ENCODE results near the gene PLD1.
"Not testable (repeated sequence)": the region's sequence is repeated elsewhere in the genome, so short reads cannot be mapped to it uniquely, and the experiment has no call there.

The PLD1 gene

DNA sequence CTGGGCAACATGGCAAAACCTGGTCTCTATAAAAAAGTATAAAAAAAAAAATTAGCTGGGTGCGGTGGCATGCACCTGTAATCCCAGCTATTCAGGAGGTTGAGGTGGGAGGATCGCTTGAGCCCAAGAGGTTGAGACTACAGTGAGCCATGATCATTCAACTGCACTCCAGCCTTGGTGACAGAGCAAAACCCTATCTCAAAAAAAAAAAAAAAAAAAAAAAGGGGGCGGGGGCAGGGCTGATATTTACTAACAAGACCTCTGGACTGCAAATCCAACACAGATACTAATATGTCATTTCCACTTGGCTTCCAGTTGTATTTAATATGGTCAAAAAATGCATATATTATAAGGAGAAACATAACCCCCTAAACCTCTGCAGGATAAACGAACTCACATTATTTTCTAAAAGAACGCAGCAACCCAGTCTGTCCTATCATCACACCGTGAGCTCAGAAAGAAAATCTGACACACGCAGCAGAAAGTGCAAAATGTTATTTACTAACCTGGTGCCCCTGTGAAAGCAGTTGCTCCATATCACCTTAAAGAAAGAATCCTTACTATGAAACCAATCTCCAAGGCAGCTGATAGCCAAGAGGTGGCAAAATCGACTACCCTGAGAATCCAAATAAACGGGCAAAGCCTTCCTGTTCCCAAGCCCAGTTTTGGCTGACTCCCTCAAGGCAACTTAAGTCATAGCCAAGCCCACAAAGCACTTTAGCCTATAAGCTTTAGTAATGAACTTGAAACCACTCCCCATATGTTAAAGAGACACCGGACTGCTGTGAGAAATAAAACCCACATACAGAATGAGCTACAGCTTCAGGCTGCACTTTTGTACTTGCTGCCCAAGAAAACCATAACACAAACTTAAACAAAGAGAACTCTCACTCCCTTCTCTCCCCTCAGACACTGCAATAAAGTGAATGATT is 39.3 kb downstream of the PLD1 start:
- DNase-seq: no peak

DNA sequence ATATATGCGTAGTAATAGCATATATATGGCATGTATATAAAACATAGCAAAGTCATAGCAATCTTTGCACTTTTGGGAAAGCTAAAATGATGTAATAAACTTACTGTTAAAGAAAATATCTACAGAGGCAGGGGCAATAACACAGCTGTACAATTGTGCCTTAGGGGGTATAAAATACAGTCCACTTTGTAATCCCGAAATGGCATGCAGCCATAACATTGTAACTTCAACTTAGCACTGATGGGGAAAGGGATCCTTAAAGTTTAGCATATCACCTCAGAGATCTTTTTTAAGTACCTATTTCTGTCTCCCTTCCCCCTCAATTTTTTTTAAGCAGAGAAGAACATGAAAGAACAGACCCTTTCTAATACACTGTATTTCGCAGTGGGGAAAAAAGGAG is 40.8 kb downstream of the PLD1 start:
- DNase-seq: no peak

DNA sequence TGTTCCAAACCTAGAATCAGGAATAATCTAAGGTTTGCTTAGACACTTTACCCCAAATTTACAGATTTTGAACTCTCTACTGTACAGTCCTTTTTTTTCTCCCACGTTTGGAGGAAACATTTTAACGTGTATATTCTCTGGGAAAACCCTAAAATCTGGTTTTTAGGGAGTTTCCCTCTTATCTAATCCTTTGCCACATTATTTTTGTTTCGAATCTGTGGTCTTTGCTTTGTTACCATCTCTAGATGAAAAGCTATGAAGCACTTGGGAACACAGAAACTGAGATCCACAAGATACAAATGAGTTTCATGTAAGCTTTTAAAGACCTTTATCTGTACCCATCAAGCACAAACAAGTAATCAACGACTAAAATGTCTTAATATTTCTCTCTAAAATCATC is 41.3 kb downstream of the PLD1 start:
- no peak for DNase-seq

DNA sequence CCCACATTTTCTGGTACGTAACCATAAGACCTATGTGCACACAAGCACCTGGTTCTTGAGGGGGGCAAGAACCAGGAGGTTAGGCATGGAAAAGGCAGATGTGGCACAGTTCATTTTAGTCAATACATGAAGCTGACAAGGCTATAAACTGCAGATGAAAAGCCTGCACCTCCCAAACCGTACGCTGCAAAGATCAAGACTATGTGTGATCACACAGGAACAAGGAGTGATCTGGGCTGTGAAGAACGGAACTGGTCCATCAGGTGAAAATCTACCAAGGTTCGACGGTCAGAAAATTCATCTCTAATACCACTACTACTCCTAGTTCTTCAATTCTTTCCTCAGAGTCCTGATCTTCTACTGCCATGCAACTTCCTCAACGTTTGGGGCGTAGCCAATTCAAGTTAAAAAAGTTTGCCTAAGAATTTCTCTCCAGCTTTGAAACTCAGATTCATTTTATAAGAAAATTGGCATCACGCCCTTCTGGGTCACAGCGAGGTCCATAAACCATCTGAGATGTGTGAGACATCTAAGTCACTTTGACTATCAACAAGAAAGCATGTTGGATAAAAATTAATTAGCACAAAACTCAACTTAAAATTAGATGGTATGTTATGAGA is 41.9 kb downstream of the PLD1 start:
- no peak for DNase-seq

DNA sequence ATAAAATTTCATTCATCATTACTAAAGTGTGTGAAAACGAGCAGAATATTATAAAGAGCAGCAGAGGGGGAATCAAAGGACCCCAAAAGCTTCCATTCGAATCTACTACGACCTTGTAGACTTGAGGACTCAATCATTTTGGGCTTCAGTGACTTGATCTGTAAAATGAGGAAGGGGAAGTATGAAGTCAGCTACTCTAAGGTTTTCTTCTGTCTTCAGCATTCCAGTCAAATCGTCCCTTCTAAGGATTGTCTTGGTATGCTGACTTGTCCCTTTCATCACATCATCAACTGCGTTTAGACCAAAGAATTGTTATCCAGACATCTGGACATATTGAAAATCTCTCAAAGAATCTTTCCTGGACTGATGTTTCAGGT is 44.8 kb downstream of the PLD1 start:
- DNase-seq: no peak

DNA sequence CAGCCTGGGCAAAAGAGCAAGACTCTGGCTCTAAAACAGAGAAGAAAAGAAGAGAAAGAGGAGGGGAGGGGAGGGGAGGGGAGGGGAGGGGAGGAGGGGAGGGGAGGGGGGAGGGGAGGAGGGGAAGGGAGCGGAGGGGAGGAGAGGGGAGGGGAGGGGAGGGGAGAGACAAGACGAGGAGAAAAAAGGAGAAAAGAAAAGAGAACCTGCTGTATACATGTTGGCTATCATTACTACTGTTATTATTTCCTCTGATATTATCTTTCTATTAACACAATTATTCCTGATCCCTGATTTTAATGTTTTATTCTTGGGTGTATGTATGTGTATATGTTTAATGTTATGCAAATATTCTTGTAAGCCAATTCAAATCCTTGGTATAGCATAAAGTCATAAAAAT is 46.9 kb downstream of the PLD1 start:
- DNase-seq: no peak

DNA sequence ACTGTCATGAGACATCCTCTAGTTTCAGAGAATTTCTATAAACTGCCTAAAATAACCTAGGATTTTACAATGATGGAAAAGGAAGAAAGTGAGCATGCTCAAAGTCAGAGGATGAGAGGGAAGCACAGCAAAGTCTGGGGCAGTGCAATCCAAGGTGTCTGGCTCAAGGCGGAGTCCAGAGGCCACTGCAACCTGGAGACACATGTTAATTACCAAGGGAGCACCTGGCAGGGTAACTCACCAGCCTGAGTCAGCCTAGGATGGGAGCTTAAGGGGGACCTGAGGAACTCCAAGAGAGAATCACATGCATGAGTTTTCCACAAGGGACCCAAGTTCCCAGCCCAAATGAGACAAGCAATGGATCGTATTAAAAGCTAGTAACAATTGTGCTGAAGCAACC is 49.8 kb downstream of the PLD1 start:
- DNase-seq: no peak

DNA sequence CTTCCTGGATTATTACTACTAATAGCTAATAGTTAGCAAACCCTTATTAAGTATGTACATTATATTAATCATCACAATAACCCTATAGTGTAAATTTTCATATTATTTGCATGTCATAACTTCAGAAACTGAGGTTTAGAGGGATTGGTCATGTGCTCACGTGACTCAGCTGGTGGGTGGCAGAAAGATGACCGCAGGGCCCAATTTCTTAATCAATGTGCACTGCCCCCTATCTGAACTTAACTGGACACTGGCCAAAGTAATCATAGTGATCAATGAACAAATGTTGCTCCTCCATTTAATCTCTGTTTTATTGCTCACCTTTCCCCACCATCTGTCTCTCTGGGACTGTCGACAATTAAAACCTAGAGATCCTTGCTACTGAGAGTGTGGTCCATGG is 52.2 kb downstream of the PLD1 start:
- no peak for DNase-seq

DNA sequence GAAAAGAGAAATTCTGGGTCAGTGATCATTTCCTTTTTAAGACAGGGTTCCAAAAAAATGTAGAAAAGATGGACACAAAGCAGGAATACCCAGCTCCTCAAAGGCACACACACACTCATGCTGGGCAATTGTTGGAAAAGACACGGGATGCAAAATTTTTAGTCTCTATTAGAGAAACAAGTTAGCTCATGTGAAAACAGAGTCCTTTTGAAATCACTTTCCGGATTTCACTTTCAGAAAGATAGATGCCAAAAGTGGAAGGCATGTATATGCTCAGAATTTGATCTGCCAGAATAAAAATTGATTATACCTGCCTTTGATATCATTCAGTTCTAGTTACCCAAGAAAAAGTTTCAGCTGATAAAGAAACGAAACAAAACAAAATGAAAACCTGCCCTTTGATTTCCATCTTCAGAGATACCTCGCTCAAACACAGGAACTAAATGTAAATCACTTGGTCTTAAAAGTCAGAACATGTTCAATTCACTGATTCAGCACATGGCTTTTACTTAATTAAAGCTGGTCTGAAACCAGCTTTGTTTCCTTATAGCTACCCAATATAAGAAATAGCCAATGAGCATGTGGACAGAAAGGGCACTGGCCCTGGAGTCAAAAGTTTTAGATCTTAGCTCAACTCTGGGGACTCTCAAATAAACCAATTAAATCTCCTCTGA is 52.8 kb downstream of the PLD1 start:
- DNase-seq: no peak

DNA sequence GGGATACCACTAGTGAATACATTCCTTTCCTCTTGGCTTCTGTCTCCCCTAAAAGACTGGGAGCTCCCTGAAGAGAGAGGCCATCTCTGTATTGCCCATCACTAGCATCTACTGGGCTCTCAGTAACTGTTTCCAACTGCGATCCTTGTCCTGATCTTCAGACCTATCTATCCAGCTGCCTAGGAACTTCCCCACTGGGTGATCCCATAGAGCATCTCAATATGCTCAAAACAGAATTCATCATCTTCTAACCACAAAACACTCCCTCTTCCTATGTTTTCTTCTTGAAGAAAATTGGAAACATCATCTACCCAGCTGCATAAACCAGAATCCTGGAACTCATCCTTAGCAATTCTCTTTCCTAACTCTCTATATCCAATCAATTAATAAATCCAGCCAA is 54.6 kb downstream of the PLD1 start:
- no peak for DNase-seq

DNA sequence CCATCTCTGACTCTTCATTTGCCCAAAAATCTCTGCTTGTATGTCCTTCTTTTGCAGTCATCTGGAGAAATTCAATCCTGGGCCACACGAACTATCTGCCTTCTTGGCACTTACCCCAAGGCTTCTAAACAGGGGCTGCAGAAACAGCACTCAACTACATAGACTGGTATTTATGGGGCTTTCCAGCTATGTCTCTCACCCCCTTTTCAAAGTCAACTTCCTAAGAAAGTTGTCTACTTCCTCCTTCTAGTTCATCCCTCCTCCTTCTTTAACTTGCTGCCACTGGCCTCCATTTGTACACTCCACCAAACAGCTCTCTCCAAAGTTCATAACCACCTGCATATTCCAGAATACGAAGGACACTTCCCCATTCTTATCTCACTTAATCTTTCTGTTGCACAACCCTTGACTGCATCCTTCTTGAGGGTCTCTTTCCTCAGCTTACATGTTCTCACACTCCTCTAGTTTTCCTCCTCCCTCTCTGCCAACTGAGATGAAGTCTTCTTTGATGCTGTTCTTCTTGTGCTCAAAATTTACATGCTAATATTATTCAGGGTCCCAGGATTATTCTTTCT is 55.2 kb downstream of the PLD1 start:
- no peak for DNase-seq

DNA sequence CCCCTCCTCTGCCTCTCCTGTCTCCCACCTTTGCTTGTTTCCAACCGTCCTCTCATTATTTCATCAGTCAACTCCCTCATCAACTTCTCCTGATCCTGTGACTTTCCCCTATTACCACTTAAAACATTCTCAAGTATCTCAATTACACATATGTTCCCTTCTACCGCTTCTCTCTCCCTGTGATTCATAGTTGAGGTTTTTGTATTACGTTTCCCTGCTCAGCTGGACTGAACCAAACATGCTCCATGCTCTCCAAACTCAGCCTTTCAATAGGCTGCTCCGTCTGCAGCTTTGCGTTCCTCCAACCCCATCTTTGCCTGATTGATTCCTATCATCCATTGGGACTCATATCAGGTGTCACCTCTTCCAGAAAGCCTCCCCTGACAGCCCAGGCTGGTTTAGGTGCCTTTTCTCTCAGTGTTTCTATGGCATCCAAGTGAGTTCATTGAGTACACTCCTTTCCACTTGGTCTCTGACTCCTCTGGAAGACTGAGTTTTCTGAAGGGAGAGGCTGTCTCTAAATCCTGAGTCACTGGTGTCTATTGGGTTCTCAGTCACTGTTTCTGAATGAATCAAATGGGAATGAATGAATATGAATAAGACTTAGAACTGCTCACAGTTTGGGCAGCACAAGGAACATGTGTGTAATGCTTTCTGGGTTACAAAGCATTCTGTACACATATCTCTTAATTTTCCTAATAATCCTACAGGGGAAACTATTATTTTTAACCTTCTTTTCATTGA is 56.4 kb downstream of the PLD1 start:
- DNase-seq: no peak

DNA sequence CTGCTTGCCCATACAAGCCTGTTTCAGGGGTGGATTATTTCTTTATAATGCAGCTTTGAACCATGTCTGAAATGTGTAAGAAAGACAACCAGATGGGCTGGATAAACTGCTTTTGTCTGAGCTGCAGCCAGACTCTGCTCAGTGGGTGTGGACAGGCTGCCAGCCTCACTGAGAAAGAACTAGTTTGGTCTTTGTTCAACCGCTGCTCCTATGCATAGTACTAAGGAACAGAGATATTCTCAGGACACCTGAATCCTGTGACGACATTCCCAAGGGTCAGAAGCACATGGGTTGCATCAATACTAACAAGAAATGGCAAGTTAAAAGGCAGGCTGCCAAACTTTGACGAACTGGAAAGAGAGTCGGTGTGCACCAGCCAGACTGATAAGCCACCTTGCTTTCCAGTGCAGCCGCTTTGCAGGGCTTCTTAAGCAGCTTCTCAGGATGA is 57.2 kb downstream of the PLD1 start:
- DNase-seq: no peak

DNA sequence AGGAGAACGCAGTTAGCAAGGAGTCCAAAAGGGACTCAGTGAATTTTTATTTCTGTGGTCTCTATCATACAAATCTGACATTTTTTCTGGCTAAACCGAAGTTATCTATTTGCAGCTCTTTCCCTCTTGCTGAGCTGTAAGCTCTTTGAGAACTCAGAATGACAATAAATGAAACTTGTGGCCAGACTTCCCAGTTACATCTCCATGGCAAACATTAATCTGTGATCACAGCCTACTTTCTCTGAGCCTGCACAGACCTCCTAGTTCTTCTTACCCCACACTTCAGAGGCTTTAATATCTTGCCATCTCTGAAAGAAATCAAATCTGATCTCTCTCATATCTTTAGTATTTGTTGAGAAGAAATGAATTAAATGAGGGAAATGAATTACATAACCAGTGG is 58.0 kb downstream of the PLD1 start:
- DNase-seq: no peak

DNA sequence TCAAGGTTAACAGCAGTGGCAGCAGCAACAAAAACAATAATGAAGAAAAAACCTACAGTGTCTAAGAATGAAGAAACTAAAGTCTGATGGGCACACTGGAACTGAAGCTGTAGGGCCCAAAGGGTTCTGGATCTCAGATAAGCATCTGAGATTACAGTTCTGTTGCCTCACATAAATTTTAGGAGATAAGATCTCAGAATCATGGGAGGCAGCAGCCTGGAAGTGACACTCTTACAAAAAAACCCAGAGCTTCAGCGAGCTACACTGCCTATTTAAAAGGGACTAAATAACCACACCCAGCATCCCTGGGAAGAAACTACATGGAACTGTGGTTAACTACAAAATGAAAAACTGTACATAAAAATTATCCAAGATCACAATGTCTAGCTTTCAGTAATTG is 61.2 kb downstream of the PLD1 start:
- DNase-seq: no peak

DNA sequence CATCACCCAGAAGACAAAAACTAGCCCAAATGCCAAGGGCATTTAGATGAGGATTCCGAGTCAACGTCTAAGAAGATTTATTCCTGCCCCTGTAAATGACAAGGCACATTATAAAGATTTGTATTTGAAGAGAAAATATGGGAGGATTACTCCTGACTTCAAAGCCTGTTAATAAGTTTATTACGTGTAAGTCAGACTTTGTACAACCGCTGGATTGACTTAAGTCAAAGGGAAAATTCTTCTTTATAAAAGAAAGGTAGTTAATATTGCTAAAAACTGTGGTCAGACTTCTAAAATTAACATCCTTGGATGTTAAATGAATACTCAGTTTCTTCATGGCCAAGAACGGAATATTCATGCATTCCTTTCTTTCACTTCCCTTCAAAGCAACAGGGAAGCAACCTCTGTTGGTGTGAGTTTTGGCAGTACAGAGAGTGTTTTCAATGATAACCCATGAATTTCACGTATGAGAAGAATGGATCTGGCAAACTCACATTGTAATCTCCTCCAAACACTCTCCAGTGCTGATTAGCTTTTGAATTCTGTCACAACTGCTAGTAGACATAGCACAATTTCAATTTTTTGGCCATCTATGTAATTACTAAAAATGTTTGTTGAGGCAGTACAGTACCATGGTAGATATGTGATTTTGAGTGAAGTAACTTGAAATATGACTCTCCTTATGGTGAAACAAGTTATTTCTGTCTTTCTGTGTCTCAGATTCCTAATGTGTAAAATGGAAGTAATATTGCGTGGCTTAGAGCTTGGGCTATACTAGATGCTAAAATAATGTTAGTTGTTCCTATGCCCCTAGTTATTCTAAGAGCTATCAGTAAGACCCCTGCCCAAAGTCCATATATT is 62.0 kb downstream of the PLD1 start:
- DNase-seq: no peak

DNA sequence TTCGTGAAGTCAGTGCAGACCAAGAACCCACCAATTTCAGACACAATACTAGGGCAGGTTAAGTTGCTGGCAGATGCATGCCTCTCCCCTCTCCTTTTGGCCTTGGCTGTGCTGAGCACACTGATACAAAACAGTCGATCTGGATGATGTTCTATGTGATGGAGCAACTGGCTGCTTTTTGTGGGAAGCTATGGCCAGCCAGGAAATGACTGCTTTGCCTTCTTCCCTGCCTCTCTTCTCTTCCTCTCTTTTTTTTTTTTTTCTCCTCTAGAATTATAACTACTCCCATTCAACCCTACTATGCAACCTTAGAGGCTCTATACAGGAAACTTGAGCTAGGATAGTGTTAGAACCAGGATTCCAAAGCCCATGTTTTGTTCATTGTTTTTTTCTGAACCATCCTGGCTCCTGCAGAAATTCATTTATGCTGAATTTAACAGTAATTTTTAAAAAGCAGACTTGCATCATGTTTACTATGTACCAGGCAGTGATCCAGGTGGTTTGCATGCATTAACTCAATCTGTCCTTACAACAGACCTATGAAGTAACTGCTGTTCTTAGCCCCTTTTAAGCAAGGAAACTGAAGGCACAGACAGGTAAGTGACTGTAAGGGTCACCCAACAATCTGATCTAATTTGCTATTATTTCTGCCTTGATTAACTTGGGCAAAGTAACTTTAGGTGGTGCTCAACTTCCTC is 62.9 kb downstream of the PLD1 start:
- DNase-seq: no peak

DNA sequence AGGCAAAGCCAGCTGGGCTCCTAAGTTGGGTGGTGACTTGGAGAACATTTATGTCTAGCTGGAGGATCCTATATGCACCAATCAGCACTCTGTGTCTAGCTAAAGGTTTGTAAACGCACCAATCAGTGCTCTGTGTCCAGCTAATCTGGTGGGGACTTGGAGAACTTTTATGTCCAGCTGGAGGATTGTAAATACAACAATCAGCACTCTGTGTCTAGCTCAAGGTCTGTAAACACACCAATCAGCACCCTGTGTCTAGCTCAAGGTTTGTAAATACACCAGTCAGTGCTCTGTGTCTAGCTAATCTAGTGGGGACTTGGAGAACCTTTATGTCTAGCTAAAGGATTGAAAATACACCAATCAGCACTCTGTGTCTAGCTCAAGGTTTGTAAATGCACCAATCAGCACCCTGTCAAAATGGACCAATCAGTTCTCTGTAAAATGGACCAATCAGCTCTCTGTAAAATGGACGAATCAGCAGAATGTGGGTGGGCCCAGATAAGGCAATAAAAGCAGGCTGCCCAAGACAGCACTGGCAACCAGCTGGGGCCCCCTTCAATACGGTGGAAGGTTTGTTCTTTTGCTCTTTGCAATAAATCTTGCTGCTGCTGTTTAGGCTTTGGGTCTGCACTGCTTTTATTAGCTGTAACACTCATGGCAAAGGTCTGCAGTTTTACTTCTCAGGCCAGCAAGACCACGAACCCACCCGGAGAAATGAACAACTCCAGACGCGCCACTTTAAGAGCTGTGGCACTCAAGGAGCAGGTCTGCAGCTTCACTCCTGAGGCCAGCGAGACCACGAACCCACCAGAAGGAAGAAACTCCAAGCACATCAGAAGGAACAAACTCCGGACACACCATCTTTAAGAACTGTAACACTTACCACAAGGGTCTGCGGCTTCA is 63.7 kb downstream of the PLD1 start:
- DNase-seq: not testable (repeated sequence)

DNA sequence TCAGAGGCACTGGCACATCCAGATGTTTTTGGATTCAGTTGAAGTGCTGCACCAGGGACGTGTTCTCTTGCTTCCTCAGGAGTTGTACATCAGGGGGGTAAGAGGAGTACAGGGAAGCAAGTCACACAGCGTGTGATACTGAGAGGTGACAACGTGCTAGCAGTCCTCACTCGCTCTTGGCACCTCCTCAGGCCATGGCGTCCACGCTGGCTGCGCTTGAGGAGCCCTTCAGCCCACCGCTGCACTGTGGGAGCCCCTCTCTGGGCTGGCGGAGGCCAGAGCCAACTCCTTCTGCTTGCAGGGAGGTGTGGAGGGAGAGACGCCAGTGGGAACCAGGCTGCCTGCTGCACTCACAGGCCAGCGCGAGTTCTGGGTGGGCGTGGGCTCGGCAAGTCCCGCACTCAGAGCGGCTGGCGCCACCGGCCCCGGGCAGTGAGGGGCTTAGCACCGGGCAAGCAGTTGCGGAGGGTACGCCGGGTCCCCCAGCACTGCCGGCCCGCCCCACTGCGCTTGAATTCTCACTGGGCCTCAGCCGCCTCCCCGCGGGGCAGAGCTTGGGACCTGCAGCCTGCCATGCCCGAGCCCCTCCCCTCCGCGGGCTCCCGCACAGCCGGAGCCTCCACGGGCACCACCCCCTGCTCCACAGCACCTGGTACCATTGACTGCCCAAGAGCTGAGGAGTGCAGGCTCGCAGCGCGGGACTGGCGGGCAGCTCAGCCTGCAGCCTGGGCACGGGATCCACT is 64.5 kb downstream of the PLD1 start:
- DNase-seq: no peak
